Right atrium auricular region (tissue), 2 donors: ENCODE results near the gene SLC1A1. TPM values are rescaled to one million over a fixed set of nuclear protein-coding genes. Genes with fewer than 3 reads are reported as not detected.

Experiments
- DNase-seq: peaks from one replicate; pipeline ENCODE4 v3.0.0-alpha.2; 2019; ENCODE audit warnings: low spot score
- H3K27ac ChIP-seq, 2 donors: fragments of 200-600 bp; sonication (generic); 1 replicate in 1 of 2; 2 replicates in 1 of 2; pipeline ENCODE4 v1.5.1; 2016 to 2019
- H3K27me3 ChIP-seq, 2 donors: fragments of 200-600 bp; sonication (generic); one replicate each; pipeline versions ENCODE4 v1.5.1 to v1.6.0; 2017 to 2019
- H3K36me3 ChIP-seq: fragments of 200-600 bp; sonication (generic); one replicate; pipeline ENCODE4 v1.5.1; 2016
- H3K4me1 ChIP-seq, 2 donors: fragments of 200-600 bp; sonication (generic); one replicate each; pipeline versions ENCODE4 v1.5.1 to v1.6.0; 2017 to 2019
- H3K4me3 ChIP-seq, 2 donors: fragments of 200-600 bp; sonication (generic); 1 replicate in 1 of 2; 2 replicates in 1 of 2; pipeline ENCODE4 v1.5.1; 2017 to 2019; ENCODE audit warnings: mild to moderate bottlenecking in 1 of 2, moderate library complexity in 1 of 2
- H3K9me3 ChIP-seq, 2 donors: fragments of 200-600 bp; sonication (generic); one replicate each; pipeline ENCODE4 v1.5.1; 2019
- total RNA-seq, 2 donors: library from RNA; depleted of rRNA; stranded (reverse); fragments of >200 nt; gene quantifications; one replicate each; pipeline ENCODE4 v1.1.0, GENCODE V29; 2016
- TF ChIP-seq, protein P1 (sequence below), 2 donors: fragments of 200-600 bp; sonication (generic); IDR thresholded peaks; one replicate each; pipeline ENCODE4 v1.5.1; 2019; ENCODE audit warnings: antibody characterized with exemption in 2 of 2

Gene SLC1A1
- total RNA-seq, 2 donors from 2014 or later: 2.6 to 2.9 TPM

DNA sequence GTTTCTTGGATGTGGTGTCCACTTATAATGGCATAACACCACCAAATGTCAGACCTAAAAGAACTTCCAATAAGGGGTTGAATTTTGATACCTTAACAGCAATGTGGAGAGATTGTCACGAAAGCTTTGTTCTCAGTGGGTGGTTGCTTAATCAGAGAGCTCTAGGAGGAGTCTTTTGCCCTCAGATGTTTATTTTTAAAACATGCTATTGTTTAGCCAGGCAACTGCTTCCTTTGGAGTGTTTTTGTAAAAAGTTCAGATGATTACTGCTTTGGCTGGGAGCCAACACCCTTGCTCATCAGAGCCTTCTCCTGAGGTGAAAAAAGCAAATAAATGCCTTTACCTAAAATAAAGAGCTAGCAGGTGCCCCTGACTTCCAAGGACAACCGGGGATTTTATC, 65.0 kb downstream of the SLC1A1 start:
- Histone ChIP-seq H3K4me1 (peaks cover 0 to 5% of the 10 kb centered on the region in 2 donors), H3K4me3 (no peak overlapping the region), H3K9me3 (no peaks in the 10 kb centered on the region), H3K27me3 (no peaks in the 10 kb centered on the region), H3K36me3 (no peaks in the 10 kb centered on the region), H3K27ac (peak overlapping the region in 1 of 2 donors; percentile 41)
- DNase-seq: no peak
- TF ChIP-seq, protein P1, sequence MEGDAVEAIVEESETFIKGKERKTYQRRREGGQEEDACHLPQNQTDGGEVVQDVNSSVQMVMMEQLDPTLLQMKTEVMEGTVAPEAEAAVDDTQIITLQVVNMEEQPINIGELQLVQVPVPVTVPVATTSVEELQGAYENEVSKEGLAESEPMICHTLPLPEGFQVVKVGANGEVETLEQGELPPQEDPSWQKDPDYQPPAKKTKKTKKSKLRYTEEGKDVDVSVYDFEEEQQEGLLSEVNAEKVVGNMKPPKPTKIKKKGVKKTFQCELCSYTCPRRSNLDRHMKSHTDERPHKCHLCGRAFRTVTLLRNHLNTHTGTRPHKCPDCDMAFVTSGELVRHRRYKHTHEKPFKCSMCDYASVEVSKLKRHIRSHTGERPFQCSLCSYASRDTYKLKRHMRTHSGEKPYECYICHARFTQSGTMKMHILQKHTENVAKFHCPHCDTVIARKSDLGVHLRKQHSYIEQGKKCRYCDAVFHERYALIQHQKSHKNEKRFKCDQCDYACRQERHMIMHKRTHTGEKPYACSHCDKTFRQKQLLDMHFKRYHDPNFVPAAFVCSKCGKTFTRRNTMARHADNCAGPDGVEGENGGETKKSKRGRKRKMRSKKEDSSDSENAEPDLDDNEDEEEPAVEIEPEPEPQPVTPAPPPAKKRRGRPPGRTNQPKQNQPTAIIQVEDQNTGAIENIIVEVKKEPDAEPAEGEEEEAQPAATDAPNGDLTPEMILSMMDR (IDR thresholded peaks at IDR 0.05): no peak

DNA sequence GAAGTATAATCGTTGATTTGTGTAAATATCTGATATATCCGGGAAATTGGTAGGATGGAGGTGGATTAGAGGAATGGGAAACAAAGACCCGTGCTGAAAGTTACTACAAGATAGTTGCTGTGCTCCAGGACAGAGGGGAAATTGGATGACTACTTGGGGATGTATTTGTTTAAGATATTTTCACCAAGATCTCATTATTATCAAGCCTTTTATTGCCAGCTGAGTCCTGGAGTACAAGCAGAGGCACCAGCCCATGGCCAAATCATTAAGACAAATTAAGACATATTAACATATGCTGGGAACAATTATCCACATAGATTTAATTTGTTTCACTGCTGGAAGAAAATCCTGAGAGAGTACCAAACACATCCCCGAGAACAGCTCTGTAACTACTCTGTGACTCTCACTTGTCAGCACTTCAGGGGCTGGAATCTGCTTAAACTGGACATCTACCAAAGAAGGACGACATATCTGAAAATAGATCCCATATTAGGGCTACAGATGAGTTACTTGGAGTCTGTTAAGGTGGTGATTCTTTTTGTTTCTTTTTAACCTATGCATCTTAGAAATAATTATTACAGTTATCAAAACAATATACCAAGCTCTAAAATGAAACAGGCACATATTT, 68.2 kb downstream of the SLC1A1 start:
- Histone ChIP-seq H3K36me3 (no peaks in the 10 kb centered on the region), H3K4me3 (no peak overlapping the region), H3K4me1 (peaks cover 0 to 5% of the 10 kb centered on the region in 2 donors), H3K9me3 (no peaks in the 10 kb centered on the region), H3K27me3 (no peaks in the 10 kb centered on the region), H3K27ac (peak overlapping the region in 1 of 2 donors; percentile 33)
- TF ChIP-seq, protein P1 (IDR thresholded peaks at IDR 0.05): no peak
- DNase-seq: no peak

DNA sequence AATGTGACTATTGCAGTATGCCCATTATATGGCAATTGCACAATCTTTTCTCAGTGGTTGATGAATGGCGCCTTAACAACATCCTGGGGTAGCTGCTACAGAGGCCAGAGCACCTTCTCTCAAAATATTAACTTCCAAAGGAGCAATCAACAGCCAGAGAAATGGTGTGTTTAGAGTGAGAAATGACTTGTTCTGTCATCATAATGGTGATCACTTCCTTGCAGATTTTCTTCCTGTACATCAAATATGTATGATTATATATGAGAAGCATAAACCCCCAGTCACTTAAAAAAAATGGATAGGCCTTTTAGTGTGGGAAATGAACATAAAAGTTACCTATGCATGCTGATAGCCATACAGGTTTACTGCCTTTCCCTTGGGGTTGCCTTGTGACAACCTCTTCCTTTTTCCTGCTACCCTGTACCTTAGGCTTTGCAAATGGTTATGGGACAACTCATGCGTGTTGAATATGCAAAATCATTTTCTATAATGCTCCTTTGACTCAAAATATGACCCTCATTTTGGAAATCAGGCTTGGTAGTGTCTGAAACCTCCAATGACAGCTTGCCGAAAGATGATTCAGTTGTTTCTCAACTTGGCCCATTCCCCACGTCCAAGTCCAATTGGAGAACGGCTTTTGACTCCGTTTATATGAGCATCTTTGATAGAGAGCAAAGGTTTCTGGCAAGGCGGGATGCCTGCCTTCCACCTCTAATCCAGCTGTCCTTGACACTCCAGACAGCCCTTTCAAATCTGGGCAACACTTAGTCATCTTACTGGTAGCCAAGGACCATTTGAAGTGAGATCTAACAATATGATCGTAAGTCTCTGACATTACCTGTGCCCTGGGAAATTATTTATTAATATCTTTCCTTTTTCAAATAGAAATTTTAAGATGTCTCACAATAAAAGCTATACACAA, 69.3 kb downstream of the SLC1A1 start:
- TF ChIP-seq, protein P1 (IDR thresholded peaks at IDR 0.05): no peak
- H3K4me3 ChIP-seq: no peak overlapping the region
- peaks cover 0 to 5% of the 10 kb centered on the region in 2 donors for H3K4me1 ChIP-seq
- H3K36me3 ChIP-seq: no peaks in the 10 kb centered on the region
- no peak for DNase-seq
- H3K27me3 ChIP-seq: no peaks in the 10 kb centered on the region
- no peaks in the 10 kb centered on the region for H3K9me3 ChIP-seq
- H3K27ac ChIP-seq: no peak overlapping the region

DNA sequence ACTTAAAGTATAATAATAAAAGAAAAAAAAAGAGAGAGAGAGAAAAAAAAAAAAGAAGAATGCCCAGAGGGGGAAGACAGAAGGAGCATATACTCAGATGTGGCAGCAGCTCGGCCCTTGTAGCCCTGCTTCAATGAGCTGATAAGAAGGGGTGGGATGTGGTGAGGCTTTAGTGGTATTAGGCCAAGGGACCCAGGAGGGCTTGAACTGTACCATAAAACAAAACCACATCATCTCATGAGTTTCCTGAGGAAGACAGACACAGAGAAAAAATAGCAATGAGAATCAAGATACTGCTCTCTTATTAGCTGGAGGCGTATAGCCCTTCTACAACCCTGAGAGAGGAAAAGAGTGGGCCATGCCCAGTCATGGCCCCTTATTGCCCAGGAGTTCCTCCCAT, 72.8 kb downstream of the SLC1A1 start:
- no peak for DNase-seq
- Histone ChIP-seq H3K27me3 (no peaks in the 10 kb centered on the region), H3K4me1 (peaks cover 0 to 4% of the 10 kb centered on the region in 2 donors), H3K27ac (no peak overlapping the region), H3K9me3 (no peaks in the 10 kb centered on the region), H3K36me3 (no peaks in the 10 kb centered on the region), H3K4me3 (no peak overlapping the region)
- TF ChIP-seq, protein P1 (IDR thresholded peaks at IDR 0.05): no peak

DNA sequence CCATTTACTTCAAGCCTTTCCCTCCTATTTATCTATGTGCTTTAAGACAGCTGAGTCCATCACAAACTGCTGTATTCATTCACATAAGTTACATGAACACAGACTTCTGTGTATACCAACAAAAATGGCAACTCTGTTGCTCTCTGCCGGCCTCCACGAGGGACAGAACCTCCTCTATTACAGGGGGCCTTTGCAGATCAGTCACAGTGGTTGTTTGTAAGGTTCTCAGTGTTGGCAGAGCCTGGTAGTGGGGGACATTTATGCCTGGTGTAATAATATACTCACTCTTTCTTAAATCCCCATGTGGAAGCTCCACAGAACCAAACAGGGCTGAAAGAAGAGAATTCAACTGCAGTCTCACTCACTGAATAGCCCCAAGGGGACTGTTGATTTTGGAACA, 76.5 kb downstream of the SLC1A1 start:
- Histone ChIP-seq H3K27me3 (no peaks in the 10 kb centered on the region), H3K27ac (no peak overlapping the region), H3K4me3 (no peak overlapping the region), H3K4me1 (no peaks in the 10 kb centered on the region), H3K36me3 (no peaks in the 10 kb centered on the region), H3K9me3 (no peaks in the 10 kb centered on the region)
- no peak for DNase-seq
- TF ChIP-seq, protein P1 (IDR thresholded peaks at IDR 0.05): no peak
